CD4-positive, alpha-beta T cell treated with Interleukin-17A for 1 hour (primary cell): ENCODE measurements around the gene RHAG.
"Not testable (repeated sequence)": the region's sequence is repeated elsewhere in the genome, so short reads cannot be mapped to it uniquely, and the experiment has no call there.

Experiments used
- DNase-seq: peaks from one replicate; pipeline ENCODE4 v3.0.0-alpha.2; 2020

The RHAG gene

GRCh38 chr6:49635480-49635879, 1.2 kb downstream of the RHAG start:
- no peak for DNase-seq

GRCh38 chr6:49634836-49635218, 1.8 kb downstream of the RHAG start:
- no peak for DNase-seq

DNA sequence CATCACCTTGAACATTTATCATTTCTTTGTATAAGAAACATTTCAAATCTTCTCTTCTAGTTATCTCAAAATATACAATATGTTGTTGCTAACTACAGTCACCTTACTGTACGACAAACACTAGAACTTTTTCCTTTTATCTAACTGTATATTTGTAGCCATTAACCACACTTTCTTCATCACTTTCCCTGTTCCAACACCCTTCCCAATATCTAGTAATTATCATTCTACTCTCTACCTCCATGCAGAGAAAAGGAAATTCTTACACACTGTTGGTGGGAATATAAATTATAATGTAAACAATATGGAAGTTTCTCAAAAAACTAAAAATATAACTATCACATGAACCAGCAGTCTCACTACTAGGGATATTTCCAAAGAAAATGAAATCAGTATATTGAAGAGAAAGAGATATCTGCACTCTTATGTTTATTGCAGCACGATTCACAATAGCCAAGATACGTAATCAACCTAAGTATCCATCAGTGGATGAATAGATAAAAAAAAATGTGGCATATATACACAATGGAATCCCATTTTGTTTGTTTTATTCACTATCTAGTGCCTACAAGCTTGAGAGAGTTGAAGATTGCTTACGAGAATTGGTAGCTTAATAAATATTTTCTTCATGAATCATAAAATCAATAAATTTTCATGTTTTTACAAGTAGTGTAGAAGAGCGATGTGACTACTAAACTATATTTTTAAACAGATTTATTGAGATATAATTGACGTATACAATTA, 2.4 kb downstream of the RHAG start:
- no peak for DNase-seq

DNA sequence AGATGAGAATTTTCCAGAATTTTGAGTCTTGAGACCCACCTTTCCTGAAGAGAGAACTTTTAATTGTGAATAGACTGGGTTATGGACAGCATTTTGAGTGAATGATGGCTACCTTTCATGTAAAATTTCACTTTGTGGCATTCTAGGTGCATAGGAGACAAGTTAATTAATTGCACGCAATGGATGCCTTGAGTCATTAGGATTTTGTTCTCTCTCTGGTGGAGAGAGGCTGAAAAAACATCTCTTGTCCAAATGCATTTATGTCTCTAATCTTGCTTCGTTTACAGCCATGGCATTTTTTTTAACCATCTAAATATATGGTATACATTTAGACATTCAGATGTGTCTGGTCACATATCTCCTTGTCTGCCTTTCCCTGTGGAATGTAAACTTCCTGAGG, 3.1 kb downstream of the RHAG start:
- no peak for DNase-seq

DNA sequence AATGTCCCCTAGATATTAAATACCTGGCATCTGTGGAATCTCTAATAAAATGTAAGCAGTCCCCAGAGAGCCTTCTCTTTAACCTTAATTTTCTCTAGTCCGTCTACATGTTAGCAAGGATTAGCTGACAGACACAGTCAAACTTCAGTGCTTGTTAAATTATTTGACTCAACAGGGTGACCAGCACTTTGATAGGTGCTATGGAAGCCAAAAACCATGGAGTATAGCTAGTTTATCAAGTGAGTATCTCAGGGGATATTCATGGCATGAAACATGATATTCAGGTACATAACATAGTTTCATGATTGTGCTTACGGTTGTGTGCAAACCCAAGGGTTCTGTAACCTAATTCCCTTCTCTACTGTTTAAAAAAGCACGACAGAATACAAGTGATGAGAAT, 3.9 kb downstream of the RHAG start:
- DNase-seq = no peak

- not testable (repeated sequence) for DNase-seq
These were observed 7.1 kb downstream of the RHAG start for GRCh38 chr6:49629485-49630088.

DNA sequence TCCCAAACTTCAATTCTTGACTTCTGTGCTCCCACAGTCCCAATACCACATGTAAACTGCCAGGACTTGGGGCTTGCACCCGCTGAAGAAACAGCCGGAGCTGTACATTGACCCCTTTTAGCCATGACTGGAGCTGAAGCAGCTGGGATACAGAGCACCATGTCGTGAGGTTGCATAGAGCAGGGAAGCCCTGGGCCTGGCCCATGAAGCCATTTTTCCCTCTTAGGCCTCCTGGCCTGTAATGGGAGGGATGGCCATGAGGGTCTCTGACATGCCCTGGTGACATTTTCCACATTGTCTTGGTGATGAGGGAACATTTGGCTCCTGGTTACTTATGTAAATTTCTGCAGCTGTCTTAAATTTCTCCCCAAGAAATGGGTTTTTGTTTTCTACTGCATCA, 9.8 kb downstream of the RHAG start:
- DNase-seq = no peak

DNA sequence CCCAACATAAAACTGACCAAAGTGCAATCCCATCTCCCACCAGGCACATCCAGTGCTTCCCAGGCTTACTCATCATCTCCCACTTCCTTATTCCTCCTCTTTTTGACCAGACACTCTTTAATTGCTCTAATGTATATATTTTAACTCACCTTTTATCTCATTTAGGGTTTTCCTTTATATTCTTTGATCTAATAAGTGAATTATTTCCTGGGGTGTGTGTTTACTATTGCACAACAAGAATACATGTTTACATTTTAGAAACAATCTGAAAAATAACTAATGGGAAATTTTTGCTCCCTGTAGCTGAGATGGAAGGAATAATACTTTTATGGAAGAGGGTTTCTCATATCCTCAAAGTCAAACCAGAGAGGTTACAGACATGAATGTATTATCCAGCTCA, 18.4 kb downstream of the RHAG start:
- no peak for DNase-seq

- not testable (repeated sequence) for DNase-seq
These were observed 22.5 kb downstream of the RHAG start for GRCh38 chr6:49614144-49614543.

DNA sequence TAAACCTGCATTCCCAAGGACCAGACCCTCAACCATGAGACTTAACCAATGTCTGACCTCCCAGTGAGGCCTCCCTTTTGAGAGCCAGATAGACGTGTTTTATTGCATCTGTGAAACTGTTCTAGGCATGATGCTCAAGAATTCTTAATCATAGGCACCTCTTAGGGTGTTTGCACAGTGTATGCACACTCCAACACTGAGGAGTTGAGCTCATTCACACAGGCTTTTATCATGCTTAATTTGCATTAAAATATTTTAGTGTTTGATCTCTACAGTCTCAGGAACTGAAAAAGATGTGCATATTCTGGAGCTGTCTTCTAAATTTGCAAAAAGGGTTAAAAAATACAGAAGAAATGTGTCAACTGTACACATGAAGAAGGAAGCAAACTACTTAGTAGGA, 27.4 kb downstream of the RHAG start:
- no peak for DNase-seq

DNA sequence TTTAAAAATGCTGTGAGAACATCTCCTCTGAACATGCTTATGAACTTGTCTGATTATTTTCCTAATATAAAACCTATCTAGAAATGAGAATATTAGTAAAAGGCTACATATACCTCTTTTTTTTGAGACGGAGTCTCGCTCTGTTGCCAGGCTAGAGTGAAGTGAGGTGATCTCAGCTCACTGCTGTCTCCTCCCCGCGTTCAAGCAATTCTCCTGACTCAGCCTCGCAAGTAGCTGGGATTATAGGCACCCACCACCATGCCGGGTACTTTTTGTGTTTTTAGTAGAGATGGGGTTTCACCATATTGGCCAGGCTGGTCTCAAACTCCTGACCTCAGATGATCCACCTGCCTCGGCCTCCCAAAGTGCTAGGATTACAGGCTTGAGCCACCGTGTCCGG, 28.4 kb downstream of the RHAG start:
- DNase-seq = not testable (repeated sequence)

GRCh38 chr6:49607391-49607982, 29.2 kb downstream of the RHAG start:
- no peak for DNase-seq

- peak; percentile 44 for DNase-seq
These were observed 29.8 kb downstream of the RHAG start for GRCh38 chr6:49606721-49607390.

- DNase-seq = not testable (repeated sequence)
These were observed 32.6 kb downstream of the RHAG start for GRCh38 chr6:49604080-49604479.

DNA sequence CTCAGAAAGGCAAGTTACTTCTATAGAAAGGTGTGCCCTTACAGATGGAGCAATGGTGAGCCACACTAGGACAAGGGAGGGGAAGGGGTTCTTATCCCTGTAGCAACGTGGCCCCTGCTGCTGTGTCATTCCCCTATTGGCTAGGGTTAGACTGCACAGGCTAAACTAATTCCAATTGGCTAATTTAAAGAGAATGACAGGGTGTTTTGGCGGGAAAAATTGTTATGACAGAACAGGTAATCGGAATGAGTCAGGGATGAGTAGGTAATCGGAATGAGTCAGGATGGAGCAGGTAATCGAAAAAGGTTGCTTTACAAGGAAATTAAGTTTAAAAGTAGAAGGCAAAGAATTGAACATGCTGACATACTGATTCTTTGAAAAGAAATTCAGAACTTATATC, 49.4 kb downstream of the RHAG start:
- DNase-seq = not testable (repeated sequence)

- DNase-seq = no peak
These were observed 54.1 kb downstream of the RHAG start for GRCh38 chr6:49582529-49582928.

DNA sequence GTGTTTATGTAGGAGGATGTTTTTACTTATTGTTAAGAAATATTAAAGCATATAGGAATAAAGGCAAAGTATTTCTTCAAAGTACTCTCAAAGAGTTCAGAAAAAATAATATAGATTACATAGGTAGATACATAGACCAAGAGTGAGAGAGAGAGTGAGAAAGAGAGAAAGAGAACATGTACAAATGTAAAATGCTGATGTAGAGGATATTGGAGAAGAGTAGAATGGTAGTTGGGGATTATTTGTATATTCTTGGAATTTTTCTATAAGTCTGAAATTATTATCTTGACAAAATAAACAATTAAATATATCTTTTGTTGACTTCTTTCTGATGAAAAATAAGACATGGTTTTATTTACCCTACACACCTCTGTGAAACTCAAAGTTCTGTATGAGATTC, 57.0 kb downstream of the RHAG start:
- no peak for DNase-seq

DNA sequence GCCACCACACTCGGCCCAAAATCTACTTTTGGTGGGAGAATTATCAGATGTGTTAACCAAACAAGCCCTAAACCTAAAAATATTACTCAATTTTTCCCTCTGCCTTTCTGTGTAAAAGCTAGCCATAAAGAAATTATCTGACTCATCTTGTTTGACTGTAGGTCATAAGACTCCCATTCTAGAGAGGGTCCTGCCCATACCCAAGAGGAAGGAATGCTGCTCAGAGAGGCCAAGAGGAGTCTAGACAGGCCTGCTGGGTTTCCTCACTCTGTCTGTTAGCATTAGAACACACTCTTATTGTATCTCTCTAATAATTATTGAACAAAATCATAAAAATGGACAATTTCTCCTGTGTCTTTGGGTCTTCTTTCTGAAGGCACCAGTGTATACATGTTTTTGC, 60.0 kb downstream of the RHAG start:
- DNase-seq = no peak

DNA sequence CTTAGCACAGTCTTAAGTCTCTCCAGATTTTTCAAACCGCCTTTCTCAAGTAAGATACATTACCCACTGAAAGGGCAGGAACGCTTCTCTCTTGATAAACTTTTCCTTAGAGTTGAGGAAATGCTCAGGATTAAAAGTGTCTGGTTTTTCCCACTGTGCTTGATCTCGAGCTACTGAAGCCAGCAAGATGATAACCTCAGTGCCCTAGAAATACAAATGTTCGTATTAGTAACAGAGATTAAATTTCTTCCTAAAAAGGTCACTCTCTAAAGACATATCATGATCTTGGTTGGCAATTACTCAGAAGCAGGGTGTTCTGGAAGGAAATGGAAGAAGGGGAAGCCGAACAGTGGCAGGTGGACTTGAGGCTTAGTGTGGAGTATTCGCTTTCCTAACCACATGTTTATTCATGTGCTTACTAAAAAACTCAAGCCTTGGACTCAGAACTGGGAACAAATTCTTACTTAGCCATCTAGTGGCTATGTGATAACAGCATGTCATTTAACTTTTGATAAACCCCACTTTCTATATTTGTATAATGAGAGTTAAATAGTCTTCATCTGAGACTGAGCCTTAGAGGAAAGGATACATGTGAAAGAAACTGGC, 66.1 kb downstream of the RHAG start:
- DNase-seq = no peak

DNA sequence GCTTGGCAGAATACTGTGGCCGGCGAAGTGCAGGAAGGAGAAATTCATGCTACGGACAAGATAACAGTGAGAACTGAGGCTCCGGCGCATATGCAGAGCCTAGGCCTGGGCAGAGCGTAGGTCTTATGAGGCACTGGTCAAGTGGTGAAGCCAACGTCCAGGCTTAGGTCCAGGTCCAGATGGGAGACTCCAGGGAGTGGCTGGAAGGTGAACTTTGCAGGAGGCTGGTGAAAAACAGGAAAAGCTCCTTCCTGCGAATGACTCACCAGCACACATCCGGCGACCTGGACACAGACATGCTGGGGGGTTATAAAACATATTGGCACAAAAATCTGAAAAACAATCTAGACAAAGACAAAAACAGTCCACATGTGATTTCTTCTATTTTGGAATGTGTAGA, 70.8 kb downstream of the RHAG start:
- DNase-seq = no peak

- no peak for DNase-seq
These were observed 71.4 kb downstream of the RHAG start for GRCh38 chr6:49565261-49565660.

- no peak for DNase-seq
These were observed 72.1 kb downstream of the RHAG start for GRCh38 chr6:49564552-49564951.
